Fibroblast of pulmonary artery (primary cell): ENCODE data around the gene MSANTD7.

ENCODE experiments used
- DNase-seq: peaks from one replicate; pipeline ENCODE4 v3.0.0-alpha.2; 2010; ENCODE audit warnings: low read depth
- H3K4me3 ChIP-seq: replicated peaks from 2 replicates; pipeline ENCODE4 v1.5.1; 2011; ENCODE audit warnings: low read depth, mild to moderate bottlenecking, control low read depth, low read length, moderate library complexity
- CTCF ChIP-seq: IDR thresholded peaks from 2 replicates; pipeline ENCODE4 v1.5.1; 2011; ENCODE audit warnings: mild to moderate bottlenecking, control low read depth, low read length, inconsistent platforms; ENCODE audit errors: missing control alignments

Gene MSANTD7

GRCh38 chr10:14822879-14823755 lies 15.0 kb upstream of the MSANTD7 start:
- TF ChIP-seq CTCF: peak; percentile 72
- H3K4me3 ChIP-seq: no peak overlapping the region
- DNase-seq: peak; percentile 55

GRCh38 chr10:14823966-14824365 lies 14.1 kb upstream of the MSANTD7 start:
- DNase-seq: no peak
- TF ChIP-seq CTCF: no peak
- H3K4me3 ChIP-seq: no peak overlapping the region

- no peak for TF ChIP-seq CTCF
- H3K4me3 ChIP-seq: no peak overlapping the region
- DNase-seq: no peak
These were observed 11.9 kb upstream of the MSANTD7 start for GRCh38 chr10:14826076-14826829.

GRCh38 chr10:14833106-14833505 lies 5.0 kb upstream of the MSANTD7 start:
- TF ChIP-seq CTCF: no peak
- no peak overlapping the region for H3K4me3 ChIP-seq
- no peak for DNase-seq

GRCh38 chr10:14836208-14836607 lies 1.9 kb upstream of the MSANTD7 start:
- no peak for DNase-seq
- TF ChIP-seq CTCF: no peak

GRCh38 chr10:14837003-14837756 lies 926 bp upstream of the MSANTD7 start:
- DNase-seq: no peak
- TF ChIP-seq CTCF: no peak
- H3K4me3 ChIP-seq: peak overlapping the region; percentile 95

More at GRCh38 chr10:14836208-14836607, 1.9 kb upstream of the MSANTD7 start:
- H3K4me3 ChIP-seq: no peak overlapping the region
